NOMO-1 treated with DMSO at 0.1 percent for 48 hours (cell line): ENCODE measurements around the gene FRMD3.

Experiments used
- DNase-seq: peaks from one replicate; lab custom pipeline; 2025; ENCODE audit not compliant: unreplicated experiment; lab: John Stamatoyannopoulos, UW

Gene FRMD3

DNA sequence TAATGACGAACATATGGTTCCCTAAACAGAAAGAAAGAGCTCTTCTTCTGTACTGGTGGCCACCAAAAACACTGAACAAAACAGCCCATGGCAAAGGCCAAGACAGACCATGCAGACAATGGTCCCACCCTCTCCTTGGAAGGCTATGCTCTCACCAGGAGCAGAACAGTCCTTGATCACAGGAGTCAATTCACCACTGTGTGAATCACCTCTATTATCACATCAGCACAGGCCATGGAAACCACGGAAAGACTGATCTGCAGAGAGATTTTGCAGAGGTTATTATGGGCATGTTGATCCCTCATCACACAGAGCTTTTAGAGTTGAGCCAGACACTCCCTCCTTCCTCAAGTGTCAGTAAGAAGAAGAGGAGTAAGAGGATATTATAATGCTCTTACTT is 341.3 kb downstream of the FRMD3 start:
- no peak for DNase-seq
